A549 (cell line): Measurements from ENCODE around the gene ZBED1. TPM values are rescaled to one million over a fixed set of nuclear protein-coding genes. Genes with fewer than 3 reads are reported as not detected.
A peak's percentile ranks its signal among the peaks of the same experiment; 100 is the strongest.

Experiments
- ATAC-seq, 2 experiments: fragments of 200-7000 bp in 1 of 2; fragments of >200 bp in 1 of 2; cut with Nextera tagmentation in 1 of 2; cut with Tn5 transposase in 1 of 2; 3 replicates each; pipeline versions ENCODE4 v1.8.0 to v1.9.1; 2018 to 2020; ENCODE audit warnings: mild to moderate bottlenecking in 1 of 2, moderate library complexity in 1 of 2
- CTCF ChIA-PET: fragments of 300-600 bp; sonication (Branson Sonifier 250); formaldehyde crosslinking; extraction: SDS; loops from one replicate; lab custom pipeline; 2021; ENCODE audit warnings: antibody characterized with exemption, inconsistent platforms; lab: Yijun Ruan, JAX
- POLR2A ChIA-PET: fragments of 350-600 bp; formaldehyde crosslinking; extraction: SDS; loops from one replicate; lab custom pipeline; 2021; ENCODE audit warnings: antibody characterized with exemption, inconsistent platforms; lab: Yijun Ruan, JAX
- DNase-seq, 2 experiments: peaks; one replicate each; pipeline versions ENCODE4 v3.0.0 to v3.0.0-alpha.2; 2011 to 2016; ENCODE audit warnings: low read depth in 1 of 2, low spot score in 1 of 2
- FAIRE-seq: peaks from 2 replicates; lab custom pipeline; 2011; peaks lifted over from hg19 to GRCh38; lab: Jason Lieb, UNC
- H3K27ac ChIP-seq, 2 experiments: fragments of >200 bp; sonication (Bioruptor Twin); formaldehyde crosslinking; 3 replicates each; pipeline ENCODE4 v1.5.1; 2016 to 2017
- H3K4me1 ChIP-seq: fragments of >200 bp; sonication (Bioruptor Twin); formaldehyde crosslinking; 3 replicates; pipeline ENCODE4 v1.6.1; 2016
- H3K4me2 ChIP-seq: fragments of >200 bp; sonication (Bioruptor Twin); formaldehyde crosslinking; 3 replicates; pipeline ENCODE4 v1.6.1; 2016
- H3K4me3 ChIP-seq: fragments of >200 bp; sonication (Bioruptor Twin); formaldehyde crosslinking; 3 replicates; pipeline ENCODE4 v1.5.1; 2016
- H3K9me3 ChIP-seq: fragments of >200 bp; sonication (Bioruptor Twin); formaldehyde crosslinking; 3 replicates; pipeline ENCODE4 v1.6.1; 2016
- CHD4 ChIP-seq: fragments of 200-600 bp; sonication (generic); IDR thresholded peaks from 2 replicates; pipeline ENCODE4 v1.6.1; 2016; ENCODE audit warnings: antibody characterized with exemption, mild to moderate bottlenecking, borderline replicate concordance
- EHMT2 ChIP-seq: fragments of 200-600 bp; sonication (generic); IDR thresholded peaks from 2 replicates; pipeline ENCODE4 v1.6.1; 2016; ENCODE audit warnings: antibody characterized with exemption, low read depth, mild to moderate bottlenecking, moderate library complexity
- EP300 ChIP-seq, 2 experiments: fragments of >200 bp; sonication (Bioruptor Twin); formaldehyde crosslinking; IDR thresholded peaks; 2 replicates in 1 of 2; 3 replicates in 1 of 2; pipeline ENCODE4 v1.6.1; 2016 to 2017
- FOSB ChIP-seq: fragments of 250-450 bp; sonication (Bioruptor Pico); IDR thresholded peaks from 2 replicates; pipeline ENCODE4 v1.5.0; 2020; ENCODE audit warnings: mild to moderate bottlenecking, moderate library complexity
- FOSL2 ChIP-seq, 2 experiments: fragments of 450-650 bp in 1 of 2; fragments of >200 bp in 1 of 2; sonication (Bioruptor Twin) in 1 of 2; formaldehyde crosslinking; IDR thresholded peaks; 2 replicates each; pipeline versions ENCODE4 v1.5.0 to v1.6.1; 2016 to 2020; ENCODE audit warnings: mild to moderate bottlenecking in 1 of 2, moderate library complexity in 1 of 2
- FOXS1 ChIP-seq: fragments of 250-450 bp; sonication (Bioruptor Pico); IDR thresholded peaks from 2 replicates; pipeline ENCODE4 v1.5.0; 2020; ENCODE audit warnings: mild to moderate bottlenecking, moderate library complexity
- HDAC2 ChIP-seq: fragments of 200-600 bp; sonication (generic); IDR thresholded peaks from 2 replicates; pipeline ENCODE4 v1.6.1; 2016
- HEYL ChIP-seq: fragments of 250-450 bp; sonication (Bioruptor Pico); IDR thresholded peaks from 2 replicates; pipeline ENCODE4 v1.8.0; 2021; ENCODE audit warnings: mild to moderate bottlenecking, moderate library complexity
- JUN ChIP-seq, 2 experiments: fragments of >200 bp; sonication (Bioruptor Twin); formaldehyde crosslinking; IDR thresholded peaks; 2 replicates in 1 of 2; 3 replicates in 1 of 2; pipeline ENCODE4 v1.6.1; 2016 to 2017
- JUNB ChIP-seq: fragments of >200 bp; sonication (Bioruptor Twin); formaldehyde crosslinking; IDR thresholded peaks from 2 replicates; pipeline ENCODE4 v1.6.1; 2016
- NFE2L2 ChIP-seq: fragments of 150-350 bp; conservative IDR thresholded peaks from 2 replicates; pipeline ENCODE4 v1.6.1; 2014; ENCODE audit warnings: low read length
- NPAS2 ChIP-seq: fragments of 250-450 bp; sonication (Bioruptor Pico); IDR thresholded peaks from 2 replicates; pipeline ENCODE4 v1.8.0; 2022; ENCODE audit warnings: mild to moderate bottlenecking, moderate library complexity, borderline replicate concordance
- PHF8 ChIP-seq: fragments of 200-600 bp; sonication (generic); IDR thresholded peaks from 2 replicates; pipeline ENCODE4 v1.6.1; 2016; ENCODE audit warnings: low read depth, mild to moderate bottlenecking, antibody characterized with exemption, moderate library complexity, borderline replicate concordance
- POLR2A ChIP-seq: IDR thresholded peaks from 2 replicates; pipeline ENCODE4 v1.6.1; 2012; ENCODE audit warnings: mild to moderate bottlenecking, low read length
- POLR2AphosphoS2 ChIP-seq: conservative IDR thresholded peaks from 2 replicates; pipeline ENCODE4 v1.6.1; 2012; ENCODE audit warnings: low read length, improper control_type of control experiment, inconsistent platforms
- RARB ChIP-seq: fragments of 250-450 bp; sonication (Bioruptor Pico); IDR thresholded peaks from 2 replicates; pipeline ENCODE4 v1.8.0; 2021; ENCODE audit warnings: mild to moderate bottlenecking, moderate library complexity
- RFX5 ChIP-seq: fragments of 450-650 bp; IDR thresholded peaks from 2 replicates; pipeline ENCODE4 v1.7.1; 2014; ENCODE audit warnings: antibody characterized with exemption, mild to moderate bottlenecking, moderate library complexity
- RNF2 ChIP-seq: fragments of 200-600 bp; sonication (generic); IDR thresholded peaks from 2 replicates; pipeline ENCODE4 v1.6.1; 2016; ENCODE audit warnings: low read depth, mild to moderate bottlenecking, antibody characterized with exemption, moderate library complexity, borderline replicate concordance
- TFCP2L1 ChIP-seq: fragments of 250-450 bp; sonication (Bioruptor Pico); IDR thresholded peaks from 2 replicates; pipeline ENCODE4 v1.5.0; 2021; ENCODE audit warnings: mild to moderate bottlenecking
- TP53 ChIP-seq: fragments of 250-450 bp; sonication (Bioruptor Pico); IDR thresholded peaks from 2 replicates; pipeline ENCODE4 v1.5.0; 2021; ENCODE audit warnings: mild to moderate bottlenecking, moderate library complexity
- ZC3H11A ChIP-seq: fragments of 450-650 bp; IDR thresholded peaks from 2 replicates; pipeline ENCODE4 v1.6.1; 2014; ENCODE audit warnings: antibody characterized with exemption, mild to moderate bottlenecking
- ZFP36 ChIP-seq: fragments of 450-650 bp; IDR thresholded peaks from 2 replicates; pipeline ENCODE4 v1.6.1; 2014; ENCODE audit warnings: borderline replicate concordance; ENCODE audit not compliant: partially characterized antibody
- ZNF302 ChIP-seq: fragments of 250-450 bp; sonication (Bioruptor Pico); IDR thresholded peaks from 2 replicates; pipeline ENCODE4 v1.9.0; 2021; ENCODE audit warnings: inconsistent platforms, mild to moderate bottlenecking, moderate library complexity
- ZSCAN20 ChIP-seq: fragments of 250-450 bp; sonication (Bioruptor Pico); IDR thresholded peaks from 2 replicates; pipeline ENCODE4 v1.8.0; 2022; ENCODE audit warnings: mild to moderate bottlenecking, moderate library complexity
- WGBS: methylation state at CpG from one replicate; pipeline ENCODE4 v1.1.6; 2017; ENCODE audit errors: missing lambda C conversion rate; 5-methylcytosine and 5-hydroxymethylcytosine counted together
- polyA plus RNA-seq, 4 experiments: library from polyadenylated mRNA; depleted of rRNA in 3 of 4; stranded (reverse); fragments of >200 nt; fragmentation: RNase III in 1 of 4; extraction: RNeasy Plus Mini Kit Qiagen cat#74134 plus additional on column Dnase treatment in 1 of 4; gene quantifications; 2 replicates in 3 of 4; 3 replicates in 1 of 4; pipeline ENCODE4 v1.2.3, GENCODE V29; 2011 to 2017
- TF ChIP-seq, protein P1 (sequence below): fragments of >200 bp; sonication (Bioruptor Twin); formaldehyde crosslinking; IDR thresholded peaks from 2 replicates; pipeline ENCODE4 v1.6.1; 2016
- TF ChIP-seq, protein P2 (sequence below): IDR thresholded peaks from 2 replicates; pipeline ENCODE4 v1.6.1; 2012
- TF ChIP-seq, protein P3 (sequence below): fragments of 250-450 bp; sonication (Bioruptor Pico); IDR thresholded peaks from 2 replicates; pipeline ENCODE4 v1.5.0; 2021; ENCODE audit warnings: mild to moderate bottlenecking, moderate library complexity, borderline replicate concordance
- TF ChIP-seq, protein P4 (sequence below): fragments of >200 bp; sonication (Bioruptor Twin); formaldehyde crosslinking; IDR thresholded peaks from 3 replicates; pipeline ENCODE4 v1.6.1; 2016
- TF ChIP-seq, protein P5 (sequence below): fragments of 250-450 bp; sonication (Bioruptor Pico); IDR thresholded peaks from 2 replicates; pipeline ENCODE4 v1.5.0; 2020; ENCODE audit warnings: low read depth, mild to moderate bottlenecking, moderate library complexity

The ZBED1 gene
- polyA plus RNA-seq, 2 of the 4 experiments (the other 2 are of a cell fraction): 19.7 to 21.9 TPM

DNA sequence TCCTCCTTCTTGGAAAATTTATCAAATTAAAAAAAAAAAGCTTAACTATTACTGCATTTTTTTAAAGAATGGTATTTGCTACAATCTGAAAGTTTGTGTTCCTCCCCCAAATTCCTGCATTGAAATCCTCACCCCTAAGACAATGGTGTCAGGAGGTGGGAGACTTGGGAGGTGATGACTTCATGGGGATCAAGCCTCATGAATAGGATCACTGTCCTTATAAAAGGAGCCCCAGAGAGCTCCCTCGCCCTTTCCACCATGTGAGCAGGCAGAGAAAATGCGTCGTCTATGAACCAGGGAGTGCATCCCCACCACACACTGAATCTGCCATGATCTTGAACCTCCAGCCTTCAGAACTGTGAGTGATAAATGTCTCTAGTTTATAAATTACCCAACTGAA lies 38.0 kb downstream of the ZBED1 start:
- CTCF ChIA-PET: no interaction called here
- Histone ChIP-seq H3K9me3 (no peaks in the 10 kb centered on the region), H3K4me3 (no peak overlapping the region), H3K4me1 (peaks cover 41% of the 10 kb centered on the region)
- FAIRE-seq: no peak
- no peak for DNase-seq
- no peak for ATAC-seq
- 97% methylated on average over 3 of the region's 3 CpGs for WGBS
- no peak for TF ChIP-seq HDAC2
- TF ChIP-seq, protein P1, sequence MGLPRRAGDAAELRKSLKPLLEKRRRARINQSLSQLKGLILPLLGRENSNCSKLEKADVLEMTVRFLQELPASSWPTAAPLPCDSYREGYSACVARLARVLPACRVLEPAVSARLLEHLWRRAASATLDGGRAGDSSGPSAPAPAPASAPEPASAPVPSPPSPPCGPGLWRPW: no peak
- TF ChIP-seq, all 56 proteins: peak for 0
- Histone ChIP-seq H3K4me2 (no peak overlapping the region), H3K27ac (peak overlapping the region in 1 of 2 experiments; percentile 14; a peak in 1 of 6 replicates)
- POLR2A ChIA-PET: no interaction called here

DNA sequence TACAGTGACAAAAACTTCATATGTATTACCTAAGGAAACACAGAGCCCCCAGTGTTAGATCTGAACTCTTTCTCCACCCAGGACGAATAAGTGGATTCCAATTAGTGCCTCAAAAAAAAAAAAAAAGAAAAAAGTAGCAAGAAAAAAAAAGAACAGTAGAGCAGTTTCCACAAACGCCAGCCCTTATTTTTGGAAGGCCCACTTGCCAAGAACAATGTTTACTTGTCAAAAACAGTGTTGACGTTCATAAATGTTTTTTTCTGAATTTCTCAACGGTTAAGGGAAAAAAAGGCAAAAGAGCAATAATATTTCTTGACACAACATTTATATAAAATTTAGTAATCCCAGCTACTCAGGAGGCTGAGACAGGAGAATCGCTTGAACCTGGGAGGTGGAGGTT lies 38.7 kb downstream of the ZBED1 start:
- POLR2A ChIA-PET: no interaction called here
- CTCF ChIA-PET: no interaction called here
- 70% methylated on average over 5 of the region's 5 CpGs for WGBS
- Histone ChIP-seq H3K27ac (peak overlapping the region in 1 of 2 experiments; percentile 50; a peak in 2 of 6 replicates), H3K4me3 (no peak overlapping the region), H3K4me1 (peaks cover 34% of the 10 kb centered on the region), H3K9me3 (no peaks in the 10 kb centered on the region), H3K4me2 (no peak overlapping the region; the same call in 2 of the 3 replicates)
- ATAC-seq: no peak
- TF ChIP-seq FOXS1 (CRISPR knock-in tag): no peak
- TF ChIP-seq POLR2A: no peak
- no peak for TF ChIP-seq ZSCAN20
- TF ChIP-seq, protein P2, sequence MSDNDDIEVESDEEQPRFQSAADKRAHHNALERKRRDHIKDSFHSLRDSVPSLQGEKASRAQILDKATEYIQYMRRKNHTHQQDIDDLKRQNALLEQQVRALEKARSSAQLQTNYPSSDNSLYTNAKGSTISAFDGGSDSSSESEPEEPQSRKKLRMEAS: no peak
- no peak for TF ChIP-seq RARB
- TF ChIP-seq NFE2L2: no peak
- TF ChIP-seq TP53: no peak
- TF ChIP-seq, protein P3, sequence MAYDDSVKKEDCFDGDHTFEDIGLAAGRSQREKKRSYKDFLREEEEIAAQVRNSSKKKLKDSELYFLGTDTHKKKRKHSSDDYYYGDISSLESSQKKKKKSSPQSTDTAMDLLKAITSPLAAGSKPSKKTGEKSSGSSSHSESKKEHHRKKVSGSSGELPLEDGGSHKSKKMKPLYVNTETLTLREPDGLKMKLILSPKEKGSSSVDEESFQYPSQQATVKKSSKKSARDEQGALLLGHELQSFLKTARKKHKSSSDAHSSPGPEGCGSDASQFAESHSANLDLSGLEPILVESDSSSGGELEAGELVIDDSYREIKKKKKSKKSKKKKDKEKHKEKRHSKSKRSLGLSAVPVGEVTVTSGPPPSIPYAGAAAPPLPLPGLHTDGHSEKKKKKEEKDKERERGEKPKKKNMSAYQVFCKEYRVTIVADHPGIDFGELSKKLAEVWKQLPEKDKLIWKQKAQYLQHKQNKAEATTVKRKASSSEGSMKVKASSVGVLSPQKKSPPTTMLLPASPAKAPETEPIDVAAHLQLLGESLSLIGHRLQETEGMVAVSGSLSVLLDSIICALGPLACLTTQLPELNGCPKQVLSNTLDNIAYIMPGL: no peak
- no peak for TF ChIP-seq POLR2AphosphoS2
- no peak for TF ChIP-seq FOSB (CRISPR knock-in tag)
- TF ChIP-seq JUNB: no peak
- no peak for TF ChIP-seq ZC3H11A
- TF ChIP-seq, protein P4, sequence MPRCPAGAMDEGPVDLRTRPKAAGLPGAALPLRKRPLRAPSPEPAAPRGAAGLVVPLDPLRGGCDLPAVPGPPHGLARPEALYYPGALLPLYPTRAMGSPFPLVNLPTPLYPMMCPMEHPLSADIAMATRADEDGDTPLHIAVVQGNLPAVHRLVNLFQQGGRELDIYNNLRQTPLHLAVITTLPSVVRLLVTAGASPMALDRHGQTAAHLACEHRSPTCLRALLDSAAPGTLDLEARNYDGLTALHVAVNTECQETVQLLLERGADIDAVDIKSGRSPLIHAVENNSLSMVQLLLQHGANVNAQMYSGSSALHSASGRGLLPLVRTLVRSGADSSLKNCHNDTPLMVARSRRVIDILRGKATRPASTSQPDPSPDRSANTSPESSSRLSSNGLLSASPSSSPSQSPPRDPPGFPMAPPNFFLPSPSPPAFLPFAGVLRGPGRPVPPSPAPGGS: no peak
- TF ChIP-seq JUN (IDR thresholded peaks at IDR 0.05): no peak
- no peak for TF ChIP-seq ZFP36
- no peak for TF ChIP-seq NPAS2
- no peak for TF ChIP-seq RFX5
- no peak for TF ChIP-seq EP300 (IDR thresholded peaks at IDR 0.05)
- no peak for TF ChIP-seq HEYL (CRISPR knock-in tag)
- TF ChIP-seq RNF2: no peak
- no peak for FAIRE-seq
- no peak for DNase-seq

DNA sequence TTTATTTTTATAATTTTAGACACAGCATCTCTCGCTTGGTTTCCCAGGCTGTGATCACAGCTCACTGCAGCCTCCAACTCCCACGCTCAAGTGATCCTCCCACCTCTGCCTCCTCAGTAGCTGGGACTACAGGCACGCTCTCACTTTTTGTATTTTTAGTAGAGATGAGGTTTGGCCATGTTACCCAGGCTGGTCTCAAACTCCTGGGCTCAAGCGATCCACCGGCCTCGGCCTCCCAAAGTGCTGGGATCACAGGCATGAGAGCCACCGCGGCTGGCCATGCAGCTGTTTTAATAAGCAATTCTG lies 39.1 kb downstream of the ZBED1 start:
- ATAC-seq: no peak
- H3K4me1 ChIP-seq: peaks cover 30% of the 10 kb centered on the region
- DNase-seq: no peak
- H3K4me2 ChIP-seq: peak overlapping the region; percentile 43; the same call in 2 of the 3 replicates
- ChIA-PET CTCF (no interaction called here), POLR2A (no interaction called here)
- FAIRE-seq: no peak
- H3K9me3 ChIP-seq: no peaks in the 10 kb centered on the region
- H3K27ac ChIP-seq: peak overlapping the region; percentile 50 to 59; a peak in 4 of 6 replicates
- WGBS: 93% methylated on average over 8 of the region's 8 CpGs
- H3K4me3 ChIP-seq: no peak overlapping the region
- TF ChIP-seq POLR2AphosphoS2 (no peak), PHF8 (no peak), NFE2L2 (no peak), EHMT2 (no peak), JUN (IDR thresholded peaks at IDR 0.05) (no peak), CHD4 (no peak), ZNF302 (no peak), ZSCAN20 (no peak), FOSL2 (IDR thresholded peaks at IDR 0.05) (no peak), FOSL2 (CRISPR knock-in tag; IDR thresholded peaks at IDR 0.05) (no peak), TFCP2L1 (CRISPR knock-in tag) (no peak)
- TF ChIP-seq, protein P2: no peak
- TF ChIP-seq, protein P5, sequence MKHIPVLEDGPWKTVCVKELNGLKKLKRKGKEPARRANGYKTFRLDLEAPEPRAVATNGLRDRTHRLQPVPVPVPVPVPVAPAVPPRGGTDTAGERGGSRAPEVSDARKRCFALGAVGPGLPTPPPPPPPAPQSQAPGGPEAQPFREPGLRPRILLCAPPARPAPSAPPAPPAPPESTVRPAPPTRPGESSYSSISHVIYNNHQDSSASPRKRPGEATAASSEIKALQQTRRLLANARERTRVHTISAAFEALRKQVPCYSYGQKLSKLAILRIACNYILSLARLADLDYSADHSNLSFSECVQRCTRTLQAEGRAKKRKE (CRISPR knock-in tag): no peak
- TF ChIP-seq, protein P1: no peak
